GM18508 (cell line): ENCODE data around the gene ST3GAL3.

Experiments
- ATAC-seq: cut with Tn5 transposase; IDR thresholded peaks from one replicate; pipeline ENCODE4 v1.9.1; 2021; ENCODE audit warnings: moderate number of reproducible peaks; ENCODE audit not compliant: insufficient read depth, unreplicated experiment

The ST3GAL3 gene

DNA sequence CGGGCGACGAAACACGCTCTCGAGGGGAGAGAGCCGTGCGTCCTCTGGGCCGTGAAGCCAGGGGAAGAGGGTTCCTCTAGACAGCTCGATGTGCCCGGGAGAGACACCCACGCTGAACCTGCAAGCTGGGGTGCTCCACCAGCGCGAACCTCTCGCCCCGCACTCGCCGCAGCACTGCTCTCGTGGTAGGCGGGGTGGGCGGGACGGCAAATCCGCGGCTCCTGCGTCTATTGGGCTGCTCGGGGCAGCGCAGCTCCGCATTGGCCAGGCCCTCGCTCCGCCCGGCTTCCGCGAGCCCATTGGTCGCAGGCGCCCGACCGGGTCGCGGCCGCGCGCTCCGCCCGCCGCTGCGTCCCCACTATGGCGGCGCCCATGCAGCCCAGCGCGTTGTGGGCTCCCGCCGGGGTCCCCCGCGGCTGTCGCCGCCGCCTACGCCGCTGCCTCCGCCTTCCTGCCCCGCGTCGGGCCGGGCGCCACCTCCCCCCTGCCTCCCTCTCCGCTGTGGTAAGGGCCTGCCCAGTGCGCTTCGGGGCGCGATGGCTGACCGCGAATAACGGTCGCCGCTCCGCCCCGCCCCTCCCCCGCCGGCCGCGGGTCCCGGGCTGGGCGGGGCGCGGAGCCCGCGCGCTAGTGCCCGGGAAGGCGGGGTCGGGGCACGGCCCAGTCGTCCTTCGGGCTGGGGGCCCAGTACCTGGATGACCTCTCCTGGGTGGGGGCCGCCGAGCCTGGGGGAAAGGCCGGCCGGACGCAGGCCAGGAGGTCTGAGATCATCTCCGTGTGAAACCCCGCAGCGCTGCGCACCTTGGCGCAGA lies at the start of gene ST3GAL3:
Gene ST3GAL3, plus strand, starts transcription at position 347 of the 812 bp plus-strand sequence. CDS start 28,727 bp downstream, outside the sequence.
- ATAC-seq, result peak; percentile 58

GRCh38 chr1:43659212-43660166 lies 47.8 kb upstream of the ST3GAL3 start:
- no peak for ATAC-seq

DNA sequence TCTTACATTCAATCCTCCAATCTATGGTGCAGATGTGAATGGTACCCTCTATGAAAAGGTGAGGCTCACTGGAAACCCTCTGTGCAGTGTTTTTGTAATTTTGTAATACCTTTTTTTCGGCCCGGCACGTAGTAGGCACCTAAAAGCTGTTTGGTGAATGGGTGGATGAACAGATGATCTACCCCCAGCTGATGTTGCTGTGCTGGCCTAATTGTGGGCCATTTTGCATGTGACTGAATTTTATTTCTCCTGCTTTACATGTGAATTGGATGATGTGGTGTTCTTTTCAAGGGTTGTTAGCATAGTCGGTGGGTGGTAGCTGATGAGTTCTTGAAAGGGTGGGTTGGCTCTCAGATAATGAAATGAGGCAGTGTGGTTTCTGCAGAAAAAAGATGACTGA lies 47.0 kb upstream of the ST3GAL3 start:
- ATAC-seq, result no peak

DNA sequence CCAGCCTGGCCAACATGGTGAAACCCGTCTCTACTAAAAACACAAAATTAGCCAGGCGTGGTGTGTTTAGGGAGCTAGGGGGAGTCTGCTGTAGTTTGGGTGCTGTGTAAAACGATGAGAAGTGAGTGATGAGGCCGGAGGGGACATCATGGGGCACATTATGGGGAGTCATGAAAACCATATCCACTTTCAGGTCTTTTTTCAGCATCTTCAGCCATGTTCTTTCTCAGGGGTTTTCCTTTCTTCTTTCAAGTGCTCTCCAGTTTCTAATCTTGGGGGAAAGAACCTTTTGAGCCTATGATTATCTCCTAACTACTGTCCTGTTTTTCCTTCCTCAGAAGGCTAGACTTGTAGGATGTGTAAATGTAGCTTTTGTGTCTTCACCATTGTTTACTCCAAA lies 43.0 kb upstream of the ST3GAL3 start:
- ATAC-seq, result no peak

DNA sequence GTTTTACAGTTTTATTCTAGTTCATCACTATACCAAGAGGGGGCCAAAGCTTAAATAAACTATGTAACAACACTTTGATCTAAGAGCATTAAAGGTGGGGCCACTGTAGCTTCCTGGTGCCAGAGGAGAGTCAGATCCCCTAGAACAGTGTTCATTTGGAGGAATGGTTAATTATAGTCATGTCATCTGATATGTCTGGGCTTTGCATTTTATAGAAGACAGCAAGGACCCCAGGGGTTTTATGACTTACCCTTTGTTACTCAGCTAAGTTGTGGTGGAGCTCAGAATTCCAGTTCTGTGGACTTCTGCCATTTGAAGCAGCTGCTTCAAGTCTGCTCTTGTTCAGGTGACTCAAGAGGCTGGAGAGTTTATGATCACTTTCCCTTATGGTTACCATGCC lies 40.7 kb upstream of the ST3GAL3 start:
- no peak for ATAC-seq

DNA sequence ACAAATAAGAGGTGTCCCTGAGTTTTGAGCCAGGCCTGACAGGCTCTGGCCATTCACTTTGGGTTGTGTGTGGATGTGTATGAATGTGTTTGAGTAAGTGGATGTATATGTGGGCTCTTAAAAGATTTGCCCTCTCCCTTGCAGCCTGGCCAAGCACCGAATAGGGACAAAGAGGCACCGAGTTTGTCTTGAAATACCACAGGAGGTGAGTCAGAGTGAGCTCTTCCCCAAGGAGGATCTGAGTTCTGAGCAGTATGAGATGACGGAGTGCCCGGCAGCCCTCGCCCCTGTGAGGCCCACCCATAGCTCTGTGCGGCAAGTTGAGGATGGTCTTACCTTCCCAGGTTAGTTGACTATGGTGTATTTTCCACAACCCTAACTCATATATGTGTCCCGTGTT lies 38.4 kb upstream of the ST3GAL3 start:
- no peak for ATAC-seq

DNA sequence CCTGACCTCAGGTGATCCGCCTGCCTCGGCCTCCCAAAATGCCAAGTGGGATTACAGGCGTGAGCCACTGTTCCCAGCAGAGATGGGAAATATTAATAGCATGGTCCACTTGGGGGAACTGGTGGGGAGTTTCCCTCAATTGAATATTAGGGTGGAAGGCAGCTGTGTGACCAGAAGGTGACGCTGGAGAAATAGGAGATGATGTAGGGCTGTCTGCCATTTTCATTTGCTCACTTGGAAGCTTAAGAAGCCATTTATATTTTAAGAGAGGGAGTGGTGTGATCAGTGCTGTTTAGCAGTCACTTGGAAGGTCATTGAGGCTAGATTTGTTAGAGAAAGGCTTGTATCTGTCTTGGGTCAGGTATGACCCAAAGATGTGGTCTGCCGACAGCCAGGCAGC lies 37.5 kb upstream of the ST3GAL3 start:
- no peak for ATAC-seq

DNA sequence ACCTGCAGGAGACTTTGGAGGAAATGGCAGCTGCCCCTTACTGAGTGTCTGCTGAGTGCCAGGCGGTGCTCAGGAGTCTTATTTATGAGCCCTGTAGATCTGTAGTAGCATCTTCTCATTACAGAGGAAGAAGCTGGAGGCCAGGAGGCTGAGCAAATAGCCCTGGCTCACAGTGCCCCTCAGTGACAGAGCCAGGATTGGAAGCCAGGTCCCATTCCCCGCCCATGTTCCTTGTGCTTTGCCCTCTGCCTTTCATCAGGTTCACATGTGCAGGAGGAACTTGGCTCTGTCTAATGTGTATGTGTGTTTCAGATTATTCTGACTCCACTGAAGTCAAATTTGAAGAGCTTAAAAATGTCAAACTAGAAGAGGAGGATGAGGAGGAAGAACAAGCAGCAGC lies 36.1 kb upstream of the ST3GAL3 start:
- no peak for ATAC-seq

- no peak for ATAC-seq
Observed at GRCh38 chr1:43671626-43672330, 35.6 kb upstream of the ST3GAL3 start.

- no peak for ATAC-seq
Observed at GRCh38 chr1:43673261-43673660, 34.1 kb upstream of the ST3GAL3 start.

GRCh38 chr1:43678940-43679339 lies 28.4 kb upstream of the ST3GAL3 start:
- no peak for ATAC-seq

DNA sequence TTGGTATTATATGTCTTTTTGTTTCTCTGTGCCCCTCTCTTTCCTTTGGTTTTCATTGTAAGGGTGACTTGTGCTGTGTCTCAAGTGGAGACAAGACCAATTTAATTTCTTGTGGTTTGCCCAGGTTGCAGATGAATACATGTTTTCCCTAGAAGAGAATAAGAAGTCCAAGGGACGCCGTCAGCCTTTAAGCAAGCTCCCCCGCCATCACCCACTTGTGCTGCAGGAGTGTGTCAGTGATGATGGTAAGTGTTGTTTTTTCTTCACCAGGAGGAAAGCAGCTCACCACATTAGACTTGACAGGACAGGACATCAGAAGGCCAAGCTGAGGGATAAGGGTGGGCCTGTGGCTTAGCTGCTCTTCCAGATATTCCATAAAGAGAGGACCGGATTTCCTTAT lies 23.8 kb upstream of the ST3GAL3 start:
- no peak for ATAC-seq

DNA sequence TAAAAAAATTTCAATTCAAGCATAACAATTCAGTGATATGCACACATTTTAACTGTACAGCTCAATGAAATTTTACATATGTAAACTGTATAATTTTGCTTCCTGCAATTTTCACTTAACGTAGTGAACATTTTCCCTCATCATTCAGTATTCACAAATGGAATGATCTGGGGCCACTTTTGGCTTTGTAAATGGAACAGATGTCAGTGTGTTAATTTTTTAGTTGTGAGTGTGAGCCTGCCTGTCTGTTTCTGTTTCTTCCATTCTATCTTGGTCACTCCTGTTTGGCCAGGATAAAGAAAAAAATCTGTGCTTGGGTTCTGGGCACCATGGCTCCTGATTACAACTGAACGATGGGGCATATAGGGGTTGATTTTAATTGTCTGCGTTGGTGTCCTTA lies 20.5 kb upstream of the ST3GAL3 start:
- ATAC-seq, result no peak

DNA sequence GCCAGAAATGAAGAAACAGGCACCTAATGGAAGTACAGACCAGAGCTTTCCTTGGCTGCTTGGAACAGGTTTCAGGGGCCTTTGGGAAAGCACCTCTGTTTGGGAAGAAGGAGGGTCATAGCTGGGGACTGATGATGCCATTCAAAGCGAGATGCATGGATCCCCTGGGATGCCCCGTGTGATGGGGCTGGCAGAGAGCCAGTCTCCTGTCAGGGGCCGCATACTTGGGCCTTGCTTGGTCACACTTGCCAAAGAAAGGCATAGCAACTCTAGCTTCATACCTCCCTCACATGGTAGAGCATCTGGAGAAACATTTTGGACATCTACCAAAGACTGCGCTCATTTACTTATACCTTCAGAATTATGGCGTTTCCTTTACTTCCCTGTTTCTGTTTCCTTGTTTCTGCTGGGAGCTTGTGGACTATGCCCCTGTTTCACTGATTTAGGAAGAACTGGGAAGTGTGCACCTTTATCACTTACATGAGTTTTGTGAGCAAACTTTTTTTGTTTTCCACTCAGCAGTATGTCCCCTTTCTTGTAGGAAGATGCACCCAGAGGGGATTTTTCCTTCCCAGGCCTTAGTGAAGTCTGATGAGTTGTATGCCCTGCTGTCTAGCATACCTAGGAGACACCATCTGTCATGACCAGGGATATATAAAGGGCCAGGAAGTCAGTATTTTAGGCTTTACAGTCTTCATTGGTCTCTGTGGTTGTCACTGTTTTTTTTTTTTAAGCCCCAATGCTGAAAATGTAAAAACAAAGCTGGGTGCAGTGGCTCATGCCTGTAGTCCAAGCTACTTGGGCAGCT lies 19.8 kb upstream of the ST3GAL3 start:
- no peak for ATAC-seq

GRCh38 chr1:43688109-43688387 lies 19.3 kb upstream of the ST3GAL3 start:
- no peak for ATAC-seq

DNA sequence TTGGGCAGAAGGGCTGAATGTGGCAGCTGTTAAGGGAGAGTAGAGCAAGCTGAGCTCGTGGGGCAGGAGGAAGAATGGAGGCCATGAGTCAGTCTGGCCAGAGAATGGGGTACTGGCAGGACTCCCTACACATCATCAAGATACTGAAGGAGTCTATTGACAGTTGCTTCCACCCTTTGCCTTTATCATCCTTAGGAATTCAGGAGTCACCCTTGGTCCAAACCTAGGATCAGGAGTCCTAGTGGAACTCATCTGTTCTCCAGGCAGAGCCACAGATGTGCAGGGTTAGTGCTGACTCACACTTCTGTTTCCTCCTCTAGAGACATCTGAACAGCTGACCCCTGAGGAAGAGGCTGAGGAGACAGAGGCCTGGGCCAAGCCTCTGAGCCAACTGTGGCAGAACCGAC lies 18.7 kb upstream of the ST3GAL3 start:
- no peak for ATAC-seq

DNA sequence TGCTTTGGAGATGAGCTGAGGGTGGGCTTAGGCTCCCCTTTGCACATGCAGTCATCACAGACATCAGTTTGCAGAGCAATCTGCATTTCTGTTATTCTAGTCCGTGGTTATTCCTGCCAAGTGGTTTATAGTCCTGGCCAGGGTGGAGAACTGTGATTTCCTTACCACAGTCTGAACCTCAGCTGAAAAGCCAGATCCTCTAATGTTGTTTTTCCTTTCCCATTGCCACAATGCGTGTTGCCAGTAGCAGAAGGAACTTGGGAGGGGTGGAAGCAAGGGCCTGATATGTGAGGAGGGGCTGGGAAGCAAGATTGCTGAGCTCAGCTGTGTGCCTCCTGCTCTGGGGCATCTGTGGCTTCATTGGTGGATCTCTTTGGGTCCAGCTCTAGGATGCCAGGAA lies 18.0 kb upstream of the ST3GAL3 start:
- ATAC-seq, result no peak

GRCh38 chr1:43691871-43692815 lies 15.2 kb upstream of the ST3GAL3 start:
- ATAC-seq, result no peak

DNA sequence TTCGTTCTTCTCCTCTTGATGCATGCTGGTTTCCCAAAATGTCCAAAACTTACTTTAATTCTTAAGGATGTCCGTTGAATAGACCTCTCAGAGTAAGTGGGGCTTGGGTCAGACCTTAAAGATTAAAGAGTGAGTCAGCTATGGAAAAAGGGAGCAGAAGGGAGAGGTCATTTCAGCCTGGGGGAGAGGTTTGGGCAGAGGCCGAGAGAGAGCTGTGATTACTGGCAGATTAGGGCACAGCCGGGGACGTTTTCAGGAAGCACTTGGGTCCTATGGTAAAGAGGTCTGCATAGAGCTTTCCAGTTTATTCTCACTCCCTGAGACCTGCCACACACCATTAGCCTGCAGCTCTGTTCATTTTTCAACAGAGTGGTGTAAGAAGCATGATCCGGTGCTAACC lies 14.0 kb upstream of the ST3GAL3 start:
- ATAC-seq, result no peak
